IPS-NIHi11 (cell line): ENCODE results near the gene DNAH10.

ENCODE experiments used
- DNase-seq: peaks from one replicate; pipeline ENCODE4 v3.0.0; 2012; ENCODE audit warnings: mixed read lengths, low spot score

Gene DNAH10, protein sequence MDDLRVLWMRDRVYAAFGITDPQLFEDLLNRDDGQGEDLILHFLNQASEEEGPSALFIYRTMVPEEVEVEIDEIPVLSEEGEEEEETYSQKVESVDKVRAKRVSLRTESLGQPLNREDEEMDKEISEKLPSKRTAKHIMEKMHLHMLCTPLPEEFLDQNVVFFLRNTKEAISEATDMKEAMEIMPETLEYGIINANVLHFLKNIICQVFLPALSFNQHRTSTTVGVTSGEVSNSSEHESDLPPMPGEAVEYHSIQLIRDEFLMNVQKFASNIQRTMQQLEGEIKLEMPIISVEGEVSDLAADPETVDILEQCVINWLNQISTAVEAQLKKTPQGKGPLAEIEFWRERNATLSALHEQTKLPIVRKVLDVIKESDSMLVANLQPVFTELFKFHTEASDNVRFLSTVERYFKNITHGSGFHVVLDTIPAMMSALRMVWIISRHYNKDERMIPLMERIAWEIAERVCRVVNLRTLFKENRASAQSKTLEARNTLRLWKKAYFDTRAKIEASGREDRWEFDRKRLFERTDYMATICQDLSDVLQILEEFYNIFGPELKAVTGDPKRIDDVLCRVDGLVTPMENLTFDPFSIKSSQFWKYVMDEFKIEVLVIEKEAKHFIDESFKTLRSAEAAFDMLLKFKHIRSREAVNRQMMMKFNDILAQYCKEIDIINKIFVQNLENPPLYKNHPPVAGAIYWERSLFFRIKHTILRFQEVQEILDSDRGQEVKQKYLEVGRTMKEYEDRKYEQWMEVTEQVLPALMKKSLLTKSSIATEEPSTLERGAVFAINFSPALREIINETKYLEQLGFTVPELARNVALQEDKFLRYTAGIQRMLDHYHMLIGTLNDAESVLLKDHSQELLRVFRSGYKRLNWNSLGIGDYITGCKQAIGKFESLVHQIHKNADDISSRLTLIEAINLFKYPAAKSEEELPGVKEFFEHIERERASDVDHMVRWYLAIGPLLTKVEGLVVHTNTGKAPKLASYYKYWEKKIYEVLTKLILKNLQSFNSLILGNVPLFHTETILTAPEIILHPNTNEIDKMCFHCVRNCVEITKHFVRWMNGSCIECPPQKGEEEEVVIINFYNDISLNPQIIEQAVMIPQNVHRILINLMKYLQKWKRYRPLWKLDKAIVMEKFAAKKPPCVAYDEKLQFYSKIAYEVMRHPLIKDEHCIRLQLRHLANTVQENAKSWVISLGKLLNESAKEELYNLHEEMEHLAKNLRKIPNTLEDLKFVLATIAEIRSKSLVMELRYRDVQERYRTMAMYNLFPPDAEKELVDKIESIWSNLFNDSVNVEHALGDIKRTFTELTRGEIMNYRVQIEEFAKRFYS (N-terminal part only)

GRCh38 chr12:123761841-123762714 lies at the start of gene DNAH10:
Gene DNAH10 (plus strand): TSS chr12:123762301. CDS start chr12:123762337, 36 bp downstream.
- DNase-seq = peak; percentile 90

- no peak for DNase-seq
These were observed 49.3 kb upstream of the DNAH10 start for GRCh38 chr12:123712780-123713319.

- no peak for DNase-seq
These were observed 48.7 kb upstream of the DNAH10 start for GRCh38 chr12:123713398-123713797.

DNA sequence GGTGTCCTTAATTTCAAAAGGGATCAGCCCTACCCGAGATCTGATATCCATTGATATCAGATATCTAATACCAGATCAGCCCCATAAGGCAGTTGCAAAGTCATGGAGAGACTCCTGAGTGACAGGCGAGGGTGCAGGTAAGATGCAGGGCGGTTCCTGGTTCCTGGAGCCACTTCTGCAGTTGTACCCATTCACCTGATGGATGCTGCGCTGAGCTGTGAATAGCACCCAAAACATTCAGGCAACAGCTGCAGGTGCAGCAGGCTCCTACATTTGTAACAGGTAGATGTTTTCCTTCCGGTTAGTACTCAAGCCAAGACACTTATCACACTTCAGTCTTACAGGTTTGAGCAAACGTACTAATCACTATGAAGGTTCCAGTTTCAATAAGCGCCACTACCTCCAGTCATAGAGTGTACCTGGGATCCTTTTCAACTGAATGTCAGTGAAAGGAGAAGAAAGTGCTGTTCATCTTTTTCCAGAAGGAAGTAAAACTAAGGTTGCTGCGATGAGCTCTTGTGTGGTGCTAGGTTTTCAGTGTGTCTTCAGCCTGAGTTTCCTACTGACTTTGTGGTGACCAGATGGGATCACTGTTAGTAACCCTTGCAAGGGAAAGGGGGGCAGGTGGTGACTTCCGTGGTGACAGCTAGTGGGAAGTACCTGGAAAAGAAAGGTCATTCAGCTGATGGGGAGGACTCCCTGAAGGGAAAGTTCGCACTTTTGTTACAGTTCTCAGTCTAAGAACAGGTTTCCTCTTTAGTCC lies 48.1 kb upstream of the DNAH10 start:
- no peak for DNase-seq

- no peak for DNase-seq
These were observed 46.9 kb upstream of the DNAH10 start for GRCh38 chr12:123715195-123715594.

DNA sequence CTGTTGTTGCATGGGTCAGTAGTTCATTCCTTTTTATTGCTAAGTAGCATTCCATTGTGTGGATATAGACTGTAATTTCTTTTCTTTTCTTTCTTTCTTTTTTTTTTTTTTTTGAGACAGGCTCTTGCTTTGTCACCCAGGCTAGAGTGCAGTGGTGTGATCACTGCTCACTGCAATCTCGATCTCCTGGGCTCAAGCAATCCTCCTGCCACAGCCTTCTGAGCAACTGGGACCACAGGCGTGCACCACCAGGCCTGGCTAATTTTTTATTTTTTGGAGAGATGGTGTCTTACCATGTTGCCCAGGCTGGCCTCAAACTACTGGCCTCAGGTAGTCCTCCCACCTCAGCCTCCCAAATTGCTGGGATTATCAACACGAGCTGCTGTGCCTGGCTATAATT lies 44.8 kb upstream of the DNAH10 start:
- DNase-seq = no peak

- no peak for DNase-seq
These were observed 41.8 kb upstream of the DNAH10 start for GRCh38 chr12:123720141-123720814.

- DNase-seq = no peak
These were observed 40.9 kb upstream of the DNAH10 start for GRCh38 chr12:123721245-123721644.

- no peak for DNase-seq
These were observed 39.1 kb upstream of the DNAH10 start for GRCh38 chr12:123723011-123723410.

DNA sequence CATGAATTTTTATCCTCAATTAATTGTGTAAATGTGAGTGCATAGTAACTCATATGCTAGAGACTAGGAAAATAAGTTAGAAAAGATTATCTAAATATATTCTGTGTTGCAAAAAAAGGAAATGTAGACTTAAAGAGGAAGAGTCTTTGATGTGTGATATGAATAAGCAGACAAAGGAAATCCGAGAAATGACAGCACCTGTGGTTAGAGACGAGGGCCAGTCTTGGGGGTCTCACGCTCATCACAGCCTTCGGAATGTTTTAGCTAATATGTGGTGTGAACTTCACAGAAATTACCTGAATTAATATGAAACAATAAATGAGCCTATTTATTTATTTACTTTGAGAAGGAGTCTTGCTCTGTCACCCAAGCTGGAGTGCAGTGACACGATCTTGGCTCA lies 38.3 kb upstream of the DNAH10 start:
- no peak for DNase-seq

DNA sequence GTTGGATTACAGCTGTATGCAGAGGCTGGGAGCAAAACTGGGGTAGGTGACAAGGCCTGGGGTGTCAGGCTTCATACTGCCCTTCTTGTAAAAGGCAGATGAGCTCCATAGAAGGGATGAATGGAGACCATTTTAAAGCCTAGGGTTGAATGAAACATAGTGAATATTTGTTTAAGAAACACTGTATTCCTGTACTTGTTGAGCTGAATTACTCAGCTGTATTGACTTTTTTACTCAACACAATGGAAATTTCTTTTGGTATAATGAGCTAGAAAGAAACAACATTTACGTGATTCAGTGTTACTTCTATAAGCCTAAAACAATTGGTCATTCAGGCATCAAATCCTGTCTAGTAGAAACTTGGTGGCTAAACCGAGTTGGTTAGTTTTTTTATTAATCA lies 35.9 kb upstream of the DNAH10 start:
- DNase-seq = no peak

DNA sequence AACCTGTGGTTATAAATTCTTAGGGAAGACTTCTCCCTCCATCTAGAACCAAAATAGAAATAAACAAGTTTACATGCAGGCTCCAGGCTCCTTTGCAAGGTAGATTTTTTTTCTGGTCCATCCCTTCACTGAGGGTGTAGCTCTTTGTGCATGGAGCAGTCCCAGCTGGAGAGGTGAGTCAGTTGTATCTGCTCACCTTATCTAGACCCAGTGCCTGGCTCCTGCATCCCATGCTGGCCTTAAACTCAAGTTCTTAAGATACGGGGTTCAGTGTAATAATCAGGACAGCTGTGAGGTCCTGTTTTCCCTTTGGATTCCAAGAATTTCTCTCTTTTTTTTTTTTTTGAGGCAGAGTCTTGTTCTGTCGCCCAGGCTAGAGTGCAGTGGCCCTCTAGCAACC lies 35.1 kb upstream of the DNAH10 start:
- no peak for DNase-seq

GRCh38 chr12:123727878-123728277 lies 34.2 kb upstream of the DNAH10 start:
- DNase-seq = no peak

DNA sequence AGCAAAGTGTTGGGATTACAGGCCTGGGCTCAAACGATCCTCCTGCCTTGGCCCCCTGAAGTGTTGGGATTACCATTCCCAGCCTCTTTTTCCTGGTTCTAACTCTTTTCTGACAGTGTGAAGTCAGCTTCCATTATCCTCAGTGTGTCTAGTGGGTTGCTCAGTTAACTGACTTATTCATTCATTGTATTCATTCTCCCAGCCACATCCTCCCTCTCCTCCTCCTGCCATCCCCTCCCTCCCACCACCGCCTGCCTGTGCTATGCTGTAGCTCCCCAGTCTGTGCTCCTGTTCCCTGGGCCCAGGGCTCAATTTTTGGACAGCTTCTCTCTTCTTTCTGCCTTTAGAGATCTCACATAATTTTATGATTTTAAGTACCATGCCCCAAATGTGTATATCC lies 30.5 kb upstream of the DNAH10 start:
- DNase-seq = no peak

GRCh38 chr12:123732251-123732650 lies 29.9 kb upstream of the DNAH10 start:
- DNase-seq = no peak

DNA sequence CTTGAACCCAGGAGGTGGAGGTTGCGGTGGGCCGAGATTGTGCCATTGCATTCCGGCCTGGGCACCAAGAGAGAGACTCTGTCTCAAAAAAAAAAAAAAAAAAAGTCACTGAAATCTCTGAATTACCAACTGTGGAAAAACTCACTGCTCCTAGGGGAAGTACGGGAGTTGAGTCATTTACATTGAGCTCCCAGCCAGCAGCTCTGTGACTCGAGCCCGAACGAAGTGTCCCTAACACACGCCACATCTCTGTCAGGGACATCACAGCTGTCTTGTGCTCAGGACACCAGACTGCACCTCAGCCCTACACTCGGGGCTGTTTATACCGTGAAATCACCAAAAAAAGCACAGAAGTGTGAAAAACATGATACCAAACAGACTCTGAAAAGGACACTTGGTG lies 28.9 kb upstream of the DNAH10 start:
- DNase-seq = no peak

GRCh38 chr12:123734268-123734667 lies 27.8 kb upstream of the DNAH10 start:
- no peak for DNase-seq

- DNase-seq = no peak
These were observed 20.0 kb upstream of the DNAH10 start for GRCh38 chr12:123741937-123742572.

GRCh38 chr12:123743002-123743401 lies 19.1 kb upstream of the DNAH10 start:
- no peak for DNase-seq
